NAMALWA (cell line): ENCODE results near the gene APPL1.
A peak's percentile ranks its signal among the peaks of the same experiment; 100 is the strongest.

Source experiments
- DNase-seq: peaks from one replicate; pipeline ENCODE4 v3.0.0-alpha.2; 2015; ENCODE audit warnings: low spot score

The APPL1 gene

GRCh38 chr3:57227204-57227929 lies at the start of gene APPL1:
TSS of gene APPL1 (plus strand) at chr3:57227729. CDS start at chr3:57227884, 155 bp downstream.
- peak; percentile 86 for DNase-seq

- peak; percentile 51 for DNase-seq
Measured at GRCh38 chr3:57179580-57180410, 47.7 kb upstream of the APPL1 start.

- no peak for DNase-seq
Measured at GRCh38 chr3:57184526-57184925, 43.0 kb upstream of the APPL1 start.

- DNase-seq = no peak
Measured at GRCh38 chr3:57192028-57192427, 35.5 kb upstream of the APPL1 start.

GRCh38 chr3:57194641-57195040 lies 32.9 kb upstream of the APPL1 start:
- no peak for DNase-seq

- no peak for DNase-seq
Measured at GRCh38 chr3:57199895-57200297, 27.6 kb upstream of the APPL1 start, which contains the start of gene HESX1. TSS of gene HESX1 (minus strand) at chr3:57199978. CDS start at chr3:57199918, 60 bp downstream.

GRCh38 chr3:57206423-57206822 lies 21.1 kb upstream of the APPL1 start:
- DNase-seq = no peak

- DNase-seq = no peak
Measured at GRCh38 chr3:57221883-57222282, 5.6 kb upstream of the APPL1 start.

- DNase-seq = no peak
Measured at GRCh38 chr3:57224856-57225255, 2.7 kb upstream of the APPL1 start.

- DNase-seq = no peak
Measured at GRCh38 chr3:57226176-57226575, 1.4 kb upstream of the APPL1 start.

- DNase-seq = peak; percentile 60
Measured at GRCh38 chr3:57227930-57228751, 612 bp downstream of the APPL1 start.

- no peak for DNase-seq
Measured at GRCh38 chr3:57230006-57230405, 2.5 kb downstream of the APPL1 start.

- DNase-seq = no peak
Measured at GRCh38 chr3:57233799-57234198, 6.3 kb downstream of the APPL1 start.

GRCh38 chr3:57234613-57235575 lies 7.4 kb downstream of the APPL1 start:
- DNase-seq = peak; percentile 30

- DNase-seq = no peak
Measured at GRCh38 chr3:57244946-57245345, 17.4 kb downstream of the APPL1 start.

- DNase-seq = no peak
Measured at GRCh38 chr3:57252404-57252803, 24.9 kb downstream of the APPL1 start.

GRCh38 chr3:57256844-57257243 lies 29.3 kb downstream of the APPL1 start:
- no peak for DNase-seq

- DNase-seq = no peak
Measured at GRCh38 chr3:57257678-57258077, 30.1 kb downstream of the APPL1 start.

- DNase-seq = no peak
Measured at GRCh38 chr3:57261119-57261518, 33.6 kb downstream of the APPL1 start.

- no peak for DNase-seq
Measured at GRCh38 chr3:57261929-57262328, 34.4 kb downstream of the APPL1 start.

- no peak for DNase-seq
Measured at GRCh38 chr3:57268416-57268815, 40.9 kb downstream of the APPL1 start.
